Fibroblast of villous mesenchyme (primary cell): ENCODE data around the gene CDS2. TPM values are rescaled to one million over a fixed set of nuclear protein-coding genes. Genes with fewer than 3 reads are reported as not detected.
A peak's percentile ranks its signal among the peaks of the same experiment; 100 is the strongest.

ENCODE experiments used
- DNase-seq: peaks from one replicate; pipeline ENCODE4 v3.0.0-alpha.2; 2010; ENCODE audit warnings: low read depth
- H3K4me3 ChIP-seq: 2 replicates; pipeline ENCODE4 v1.5.1; 2011; ENCODE audit warnings: low read depth, mild to moderate bottlenecking, low read length
- total RNA-seq: library from RNA; depleted of rRNA; stranded (reverse); fragments of >200 nt; gene quantifications from 2 replicates; pipeline ENCODE4 v1.2.3, GENCODE V29; 2012
- TF ChIP-seq, protein P1 (sequence below): IDR thresholded peaks from 2 replicates; pipeline ENCODE4 v1.5.1; 2012; ENCODE audit warnings: low read depth, mild to moderate bottlenecking, low read length; ENCODE audit not compliant: insufficient read depth

The CDS2 gene
- total RNA-seq, 1 donor: 32.4 TPM

DNA sequence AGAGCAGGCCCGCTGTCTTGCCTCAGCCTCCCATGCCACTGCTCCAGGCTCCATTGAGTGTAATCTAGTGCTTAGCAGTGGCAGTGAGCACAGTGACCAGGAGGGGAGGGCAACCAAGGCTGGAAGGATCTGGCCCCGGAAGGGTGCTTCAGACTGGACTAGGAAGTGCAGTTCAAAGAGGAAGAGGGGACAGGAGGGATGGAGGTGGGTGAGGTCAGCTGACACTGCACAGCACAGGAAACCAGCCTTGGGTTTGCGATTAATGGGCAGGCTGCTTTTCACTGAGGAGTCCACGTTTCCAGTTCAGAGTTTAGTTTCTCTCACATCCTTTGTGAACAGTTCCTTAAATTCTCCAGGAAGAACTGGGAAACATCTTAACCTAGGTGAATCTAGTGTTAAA, 46.9 kb downstream of the CDS2 start:
- H3K4me3 ChIP-seq: no peak overlapping the region
- TF ChIP-seq, protein P1, sequence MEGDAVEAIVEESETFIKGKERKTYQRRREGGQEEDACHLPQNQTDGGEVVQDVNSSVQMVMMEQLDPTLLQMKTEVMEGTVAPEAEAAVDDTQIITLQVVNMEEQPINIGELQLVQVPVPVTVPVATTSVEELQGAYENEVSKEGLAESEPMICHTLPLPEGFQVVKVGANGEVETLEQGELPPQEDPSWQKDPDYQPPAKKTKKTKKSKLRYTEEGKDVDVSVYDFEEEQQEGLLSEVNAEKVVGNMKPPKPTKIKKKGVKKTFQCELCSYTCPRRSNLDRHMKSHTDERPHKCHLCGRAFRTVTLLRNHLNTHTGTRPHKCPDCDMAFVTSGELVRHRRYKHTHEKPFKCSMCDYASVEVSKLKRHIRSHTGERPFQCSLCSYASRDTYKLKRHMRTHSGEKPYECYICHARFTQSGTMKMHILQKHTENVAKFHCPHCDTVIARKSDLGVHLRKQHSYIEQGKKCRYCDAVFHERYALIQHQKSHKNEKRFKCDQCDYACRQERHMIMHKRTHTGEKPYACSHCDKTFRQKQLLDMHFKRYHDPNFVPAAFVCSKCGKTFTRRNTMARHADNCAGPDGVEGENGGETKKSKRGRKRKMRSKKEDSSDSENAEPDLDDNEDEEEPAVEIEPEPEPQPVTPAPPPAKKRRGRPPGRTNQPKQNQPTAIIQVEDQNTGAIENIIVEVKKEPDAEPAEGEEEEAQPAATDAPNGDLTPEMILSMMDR: no peak
- no peak for DNase-seq

DNA sequence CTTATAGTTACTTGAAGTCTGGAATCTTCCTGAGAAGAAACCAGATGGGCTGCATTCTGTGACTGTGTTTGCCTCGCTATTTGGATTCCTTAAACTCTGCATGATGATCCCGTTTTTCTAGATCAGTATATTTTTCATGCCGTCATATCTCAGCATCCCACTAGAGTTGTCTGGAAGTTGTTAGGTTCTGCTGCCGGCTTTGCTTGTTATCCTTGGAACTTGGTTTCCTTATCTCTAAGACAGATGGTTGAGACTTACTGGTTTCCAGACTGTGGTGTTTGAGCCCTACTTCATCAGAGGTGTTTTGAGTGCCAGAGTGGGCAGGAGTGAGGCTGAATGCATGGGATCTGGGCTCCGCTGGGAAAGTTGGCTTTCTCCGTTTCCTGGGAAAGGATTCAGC, 50.3 kb downstream of the CDS2 start:
- no peak for DNase-seq

DNA sequence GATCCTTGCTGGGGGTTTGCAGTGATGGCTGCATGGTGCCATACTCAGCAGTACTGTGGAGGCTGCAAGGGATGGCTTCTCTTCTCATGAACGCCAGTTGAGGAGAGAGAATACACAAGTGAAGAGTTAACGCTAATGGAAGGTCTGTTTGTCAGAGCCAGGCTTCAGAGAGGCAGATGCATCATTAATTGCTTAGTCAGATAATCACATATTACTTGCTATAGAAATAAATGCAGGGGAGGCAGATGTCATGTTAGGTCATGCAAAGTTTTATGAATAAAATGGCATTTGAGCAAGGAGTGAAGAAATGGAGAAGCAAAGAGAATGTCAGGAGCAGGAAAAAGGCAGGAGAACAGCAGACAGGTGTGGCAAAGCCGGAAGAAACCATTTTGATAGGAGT, 51.2 kb downstream of the CDS2 start:
- no peak for DNase-seq
- H3K4me3 ChIP-seq: no peak overlapping the region
- TF ChIP-seq, protein P1: no peak

More for the DNA sequence above, 50.3 kb downstream of the CDS2 start:
- TF ChIP-seq, protein P1: no peak
- no peak overlapping the region for H3K4me3 ChIP-seq

DNA sequence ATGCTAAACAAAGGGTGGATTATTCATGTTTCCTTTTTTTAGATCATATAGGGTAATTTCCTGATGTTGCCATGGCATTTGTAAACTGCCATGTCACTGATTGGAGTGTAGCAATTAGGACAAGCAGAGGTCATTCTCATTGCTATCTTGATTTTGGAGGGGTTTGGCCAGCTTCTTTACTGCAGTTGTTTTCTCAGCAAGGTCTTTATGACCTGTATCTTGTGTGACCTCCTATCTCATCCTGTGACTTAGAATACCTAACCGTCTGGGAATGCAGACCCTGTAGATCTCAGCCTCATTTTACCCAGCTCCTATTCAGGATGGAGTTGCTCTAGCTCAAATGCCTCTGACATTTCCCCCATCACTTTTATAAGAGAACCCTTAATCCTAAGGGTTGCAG, 53.6 kb downstream of the CDS2 start:
- DNase-seq: no peak
- TF ChIP-seq, protein P1: no peak
- no peak overlapping the region for H3K4me3 ChIP-seq

DNA sequence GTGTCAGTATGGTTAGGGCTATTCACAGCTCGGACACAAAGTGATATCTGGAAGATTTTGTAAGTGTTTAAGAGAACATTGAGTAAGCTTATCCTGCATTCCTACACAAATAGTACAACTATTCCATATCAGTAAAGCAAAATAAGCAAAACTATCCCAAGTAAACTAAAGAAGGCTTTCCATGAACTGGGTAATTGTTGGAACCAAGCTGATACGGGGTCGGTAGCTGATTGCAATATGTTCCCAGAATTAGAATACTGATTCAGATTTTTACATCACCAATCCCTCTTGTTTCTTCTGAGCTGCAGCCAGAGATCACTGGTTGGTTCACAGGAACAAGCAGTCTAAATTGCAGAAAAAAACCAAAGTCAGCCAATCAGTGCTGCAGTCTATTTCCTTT, 54.1 kb downstream of the CDS2 start:
- TF ChIP-seq, protein P1: no peak
- DNase-seq: peak; percentile 18
- H3K4me3 ChIP-seq: no peak overlapping the region

DNA sequence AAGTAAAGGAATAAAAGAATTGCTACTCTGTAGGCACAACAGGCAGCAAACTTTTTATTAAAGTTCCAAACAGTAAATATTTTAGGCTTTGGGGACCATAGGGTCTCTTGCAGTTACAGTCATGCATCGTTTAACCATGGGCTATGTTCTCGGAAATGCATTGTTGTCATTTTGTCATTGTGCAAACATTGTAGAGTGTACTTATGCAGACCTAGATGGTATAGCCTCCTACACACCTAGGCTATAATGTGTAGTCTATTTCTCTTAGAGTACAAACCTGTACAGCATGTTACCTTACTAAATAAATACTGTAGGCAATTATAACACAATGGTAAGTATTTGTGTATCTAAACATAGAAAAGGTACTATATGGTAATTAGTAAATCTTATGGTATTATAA, 54.7 kb downstream of the CDS2 start:
- TF ChIP-seq, protein P1: no peak
- no peak for DNase-seq
- H3K4me3 ChIP-seq: no peak overlapping the region

DNA sequence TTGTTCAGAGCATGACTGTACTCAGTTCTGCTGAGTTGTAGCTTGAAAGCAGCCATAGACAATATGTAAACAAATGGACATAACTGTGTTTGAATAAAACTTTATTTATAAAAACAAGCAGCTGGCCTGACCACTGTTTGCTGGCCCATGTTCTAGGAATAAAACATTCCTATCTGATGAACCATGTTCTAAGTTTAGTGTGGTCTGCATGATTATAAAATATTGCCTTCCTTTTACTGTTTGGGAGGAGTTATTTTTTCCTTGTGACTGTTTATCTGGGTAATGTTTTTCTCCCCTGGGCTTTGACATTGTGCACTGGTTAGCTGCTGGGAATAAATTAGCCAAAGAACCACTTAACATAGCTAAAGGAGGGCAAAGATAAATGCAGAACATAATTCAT, 55.1 kb downstream of the CDS2 start:
- DNase-seq: peak; percentile 69
- TF ChIP-seq, protein P1: no peak

More for the DNA sequence above, 55.1 kb downstream of the CDS2 start:
- H3K4me3 ChIP-seq: no peak overlapping the region
